HTR-8/SVneo (cell line): ENCODE results near the gene EHD4.

Experiments used
- DNase-seq: peaks from one replicate; pipeline ENCODE4 v3.0.0; 2011; ENCODE audit warnings: low spot score, mixed read lengths; ENCODE audit not compliant: insufficient read length
- FAIRE-seq: peaks from 2 replicates; lab custom pipeline; 2011; peaks lifted over from hg19 to GRCh38; lab: Jason Lieb, UNC

Gene EHD4

GRCh38 chr15:41941644-41942415 is 30.5 kb downstream of the EHD4 start:
- peak; percentile 58 for FAIRE-seq
- no peak for DNase-seq

GRCh38 chr15:41940441-41940857 is 31.9 kb downstream of the EHD4 start:
- FAIRE-seq: peak; percentile 20

GRCh38 chr15:41939986-41940385 is 32.4 kb downstream of the EHD4 start:
- no peak for FAIRE-seq

More at GRCh38 chr15:41940441-41940857, 31.9 kb downstream of the EHD4 start:
- DNase-seq: peak; percentile 32

GRCh38 chr15:41937568-41937923 is 34.8 kb downstream of the EHD4 start:
- FAIRE-seq: no peak
- DNase-seq: no peak

More at GRCh38 chr15:41939986-41940385, 32.4 kb downstream of the EHD4 start:
- DNase-seq: no peak

GRCh38 chr15:41936649-41937567 is 35.4 kb downstream of the EHD4 start:
- DNase-seq: no peak
- FAIRE-seq: no peak

- no peak for DNase-seq
- no peak for FAIRE-seq
Observed at GRCh38 chr15:41936155-41936554, 36.2 kb downstream of the EHD4 start.

- FAIRE-seq (no peak), DNase-seq (no peak)
Observed at GRCh38 chr15:41935566-41936020, 36.8 kb downstream of the EHD4 start.

GRCh38 chr15:41934843-41935242 is 37.5 kb downstream of the EHD4 start:
- peak; percentile 32 for DNase-seq
- no peak for FAIRE-seq

GRCh38 chr15:41933771-41934170 is 38.6 kb downstream of the EHD4 start:
- FAIRE-seq: no peak
- no peak for DNase-seq

- DNase-seq (no peak), FAIRE-seq (no peak)
Observed at GRCh38 chr15:41933326-41933725, 39.0 kb downstream of the EHD4 start.

- no peak for DNase-seq
- FAIRE-seq: no peak
Observed at GRCh38 chr15:41932511-41933289, 39.7 kb downstream of the EHD4 start.

GRCh38 chr15:41932101-41932500 is 40.3 kb downstream of the EHD4 start:
- no peak for FAIRE-seq
- no peak for DNase-seq

- no peak for FAIRE-seq
- no peak for DNase-seq
Observed at GRCh38 chr15:41930867-41931222, 41.5 kb downstream of the EHD4 start.

GRCh38 chr15:41930221-41930866 is 42.0 kb downstream of the EHD4 start:
- FAIRE-seq: no peak
- peak; percentile 88 for DNase-seq

GRCh38 chr15:41928637-41929620 is 43.4 kb downstream of the EHD4 start:
- FAIRE-seq (no peak), DNase-seq (no peak)

GRCh38 chr15:41928100-41928499 is 44.3 kb downstream of the EHD4 start:
- FAIRE-seq (no peak), DNase-seq (no peak)

GRCh38 chr15:41927536-41927935 is 44.8 kb downstream of the EHD4 start:
- no peak for FAIRE-seq

GRCh38 chr15:41926185-41927056 is 45.9 kb downstream of the EHD4 start:
- DNase-seq (no peak), FAIRE-seq (no peak)

More at GRCh38 chr15:41927536-41927935, 44.8 kb downstream of the EHD4 start:
- DNase-seq: no peak
